Skeletal muscle satellite cell (primary cell): ENCODE results near the gene MEIKIN.

Source experiments
- H3K27me3 ChIP-seq: 2 replicates; pipeline ENCODE4 v1.7.0; 2013; ENCODE audit warnings: low read length; ENCODE audit not compliant: control insufficient read depth, insufficient read depth
- H3K36me3 ChIP-seq: 2 replicates; pipeline ENCODE4 v1.7.0; 2013; ENCODE audit warnings: mild to moderate bottlenecking, control low read depth, low read length; ENCODE audit not compliant: insufficient read depth
- H3K4me1 ChIP-seq: 2 replicates; pipeline ENCODE4 v1.7.0; 2013; ENCODE audit warnings: low read length; ENCODE audit not compliant: control insufficient read depth, insufficient read depth
- H3K4me2 ChIP-seq: 2 replicates; pipeline ENCODE4 v1.7.0; 2013; ENCODE audit warnings: mild to moderate bottlenecking, low read length
- H3K4me3 ChIP-seq: 2 replicates; pipeline ENCODE4 v1.7.0; 2013; ENCODE audit warnings: low read length
- H3K9ac ChIP-seq: 2 replicates; pipeline ENCODE4 v1.7.0; 2013; ENCODE audit warnings: mild to moderate bottlenecking, low read depth, low read length, moderate library complexity
- H3K9me3 ChIP-seq: replicated peaks from 2 replicates; pipeline ENCODE4 v1.7.0; 2013; ENCODE audit warnings: mild to moderate bottlenecking, control low read depth, low read length

The MEIKIN gene

DNA sequence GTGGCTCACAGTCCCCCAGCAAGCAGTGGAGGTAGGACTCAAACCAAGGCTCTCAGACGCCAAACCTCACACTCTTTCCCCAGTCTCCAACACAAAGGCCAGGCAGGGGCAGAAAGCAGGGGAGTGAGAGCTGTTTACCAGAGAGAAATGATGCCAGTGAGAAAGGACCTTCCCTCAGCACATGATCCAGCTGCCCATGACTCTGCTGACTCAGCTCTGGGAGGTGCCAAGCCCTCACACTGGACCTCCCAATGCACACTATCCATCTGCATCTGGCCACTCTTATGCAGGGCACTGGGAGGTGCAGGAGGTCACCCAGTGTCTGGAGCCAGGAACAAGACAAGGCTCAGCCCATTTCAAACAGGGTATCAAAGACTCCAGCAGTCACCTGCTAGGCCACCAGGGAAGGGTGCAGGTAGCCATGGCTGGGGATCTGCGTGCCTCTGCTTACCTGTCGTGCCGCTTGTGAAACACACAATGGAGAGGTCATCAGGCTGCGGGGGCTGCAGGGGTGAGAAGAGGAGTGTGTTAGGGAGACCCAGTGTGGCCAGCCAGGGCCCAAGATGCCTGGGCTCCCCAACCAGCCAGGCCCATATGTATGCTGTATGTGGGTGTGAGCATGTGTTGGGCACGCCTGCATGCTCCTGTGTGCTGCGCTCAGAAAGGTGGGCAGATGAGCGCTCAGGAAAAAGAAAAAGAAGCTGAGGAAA lies 39.6 kb upstream of the MEIKIN start:
- Histone ChIP-seq H3K9me3 (no peaks in the 10 kb centered on the region), H3K4me3 (no peak overlapping the region), H3K4me1 (no peaks in the 10 kb centered on the region), H3K4me2 (no peak overlapping the region), H3K27me3 (peaks cover 27% of the 10 kb centered on the region), H3K9ac (no peak overlapping the region), H3K36me3 (no peaks in the 10 kb centered on the region)

DNA sequence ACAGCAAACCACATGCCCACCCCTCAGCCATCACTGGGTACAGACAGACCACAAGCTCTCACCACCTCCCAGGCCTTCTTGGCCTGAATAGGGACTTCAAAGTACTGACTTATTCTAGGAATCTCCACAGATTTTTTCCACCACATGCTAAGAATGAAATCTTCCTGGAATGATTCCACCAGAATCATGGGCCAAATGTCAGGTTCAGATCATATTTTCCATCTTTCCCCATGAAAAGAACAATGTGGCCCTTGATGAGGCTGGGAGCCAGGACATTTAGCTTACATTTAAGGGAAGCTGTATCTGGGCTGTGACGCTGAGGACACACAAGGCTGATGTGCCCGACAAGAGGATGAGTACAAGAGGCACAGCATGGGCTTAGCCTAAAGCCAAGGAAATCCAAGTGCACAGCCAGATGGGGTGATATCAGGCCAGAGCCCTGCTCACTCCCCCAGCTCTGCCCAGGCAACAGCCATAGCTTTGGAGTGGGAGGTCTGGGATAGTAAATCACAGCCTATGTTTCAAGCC lies 37.8 kb upstream of the MEIKIN start:
- Histone ChIP-seq H3K27me3 (peaks cover 39% of the 10 kb centered on the region), H3K4me2 (no peak overlapping the region), H3K4me1 (no peaks in the 10 kb centered on the region), H3K9ac (no peak overlapping the region), H3K4me3 (no peak overlapping the region), H3K9me3 (no peaks in the 10 kb centered on the region), H3K36me3 (no peaks in the 10 kb centered on the region)

DNA sequence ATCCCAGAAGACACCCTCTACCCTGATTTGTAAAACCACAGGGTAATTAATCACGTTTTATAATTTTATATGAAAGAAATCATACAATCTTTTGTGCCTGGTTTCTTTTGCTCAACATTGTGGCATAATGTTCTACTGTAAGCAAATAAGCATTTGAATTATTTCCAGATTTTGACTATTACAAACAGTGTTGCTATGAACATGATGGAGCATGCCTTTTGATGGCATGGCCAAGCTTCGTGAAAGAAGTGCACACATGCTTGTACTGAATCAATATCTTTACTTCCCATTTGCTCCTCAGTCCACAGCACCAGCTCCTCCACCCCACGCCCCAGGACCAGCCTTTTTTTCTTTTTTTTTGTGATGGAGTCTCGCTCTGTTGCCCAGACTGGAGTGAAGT lies 36.1 kb upstream of the MEIKIN start:
- no peak overlapping the region for H3K4me3 ChIP-seq
- no peaks in the 10 kb centered on the region for H3K36me3 ChIP-seq
- no peaks in the 10 kb centered on the region for H3K9me3 ChIP-seq
- no peak overlapping the region for H3K9ac ChIP-seq
- no peaks in the 10 kb centered on the region for H3K4me1 ChIP-seq
- no peak overlapping the region for H3K4me2 ChIP-seq
- H3K27me3 ChIP-seq: peaks cover 39% of the 10 kb centered on the region

DNA sequence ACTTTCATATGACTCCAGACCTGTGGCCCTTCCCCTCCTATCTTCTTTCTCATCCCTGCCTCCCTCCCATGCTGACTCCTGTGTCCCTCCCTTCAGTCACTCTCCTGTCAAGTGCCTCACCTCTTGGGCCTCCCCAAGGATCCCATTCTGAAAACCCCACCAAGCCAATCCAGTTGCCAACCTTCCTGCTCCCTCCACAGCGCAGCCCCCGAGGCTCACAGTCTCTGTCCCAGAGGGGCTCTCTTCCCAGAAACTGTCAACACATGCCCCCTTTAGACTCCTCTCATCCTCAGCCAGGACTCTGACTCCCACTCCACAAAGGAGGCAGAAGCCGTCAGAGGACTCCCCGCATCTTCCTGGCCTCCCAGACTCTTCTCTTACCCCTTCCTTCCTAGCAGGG lies 35.2 kb upstream of the MEIKIN start:
- Histone ChIP-seq H3K4me3 (no peak overlapping the region), H3K27me3 (peaks cover 39% of the 10 kb centered on the region), H3K9ac (no peak overlapping the region), H3K4me2 (no peak overlapping the region), H3K36me3 (no peaks in the 10 kb centered on the region), H3K4me1 (no peaks in the 10 kb centered on the region), H3K9me3 (no peaks in the 10 kb centered on the region)

DNA sequence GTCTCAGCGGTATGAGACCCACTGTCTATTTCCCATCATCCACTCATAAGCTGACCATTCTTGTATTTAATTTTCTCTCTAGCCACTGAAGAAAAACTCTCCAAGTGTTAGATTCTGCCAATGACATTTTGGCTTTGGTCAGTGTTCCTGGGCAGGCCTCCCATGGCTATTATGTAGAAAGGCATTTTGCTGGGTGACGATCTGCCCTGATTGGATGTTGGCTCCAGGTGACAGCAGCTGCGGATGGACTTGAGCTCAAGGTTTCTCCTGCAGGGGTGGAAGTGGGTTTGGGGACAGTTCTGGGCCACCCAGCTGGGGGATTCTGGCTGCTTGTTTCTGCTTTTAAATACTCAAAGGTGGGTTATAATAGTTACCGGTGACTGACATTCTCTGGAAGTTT lies 34.4 kb upstream of the MEIKIN start:
- H3K4me2 ChIP-seq: no peak overlapping the region
- no peaks in the 10 kb centered on the region for H3K9me3 ChIP-seq
- H3K4me3 ChIP-seq: no peak overlapping the region
- no peak overlapping the region for H3K9ac ChIP-seq
- peaks cover 39% of the 10 kb centered on the region for H3K27me3 ChIP-seq
- no peaks in the 10 kb centered on the region for H3K4me1 ChIP-seq
- H3K36me3 ChIP-seq: no peaks in the 10 kb centered on the region

DNA sequence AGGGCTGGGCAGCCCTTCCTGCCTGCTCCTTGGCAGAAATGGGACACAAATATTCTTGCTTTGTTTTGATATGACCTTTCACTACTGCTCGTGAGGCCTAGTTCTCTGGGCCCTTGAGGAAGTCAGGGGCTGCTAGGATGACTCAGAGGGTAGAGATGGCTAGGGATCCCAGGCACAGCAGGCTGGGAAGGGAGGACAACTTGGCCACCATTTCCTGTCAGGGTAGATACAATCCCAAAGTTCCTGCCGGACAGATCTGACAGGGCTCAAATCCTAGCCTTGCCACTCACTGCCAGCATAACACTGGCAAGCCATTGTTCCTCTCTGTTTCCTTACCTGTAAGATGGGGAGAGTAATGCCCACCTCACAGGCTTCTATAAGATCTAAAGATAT lies 31.7 kb upstream of the MEIKIN start:
- no peaks in the 10 kb centered on the region for H3K4me1 ChIP-seq
- H3K36me3 ChIP-seq: no peaks in the 10 kb centered on the region
- no peak overlapping the region for H3K4me2 ChIP-seq
- no peak overlapping the region for H3K9ac ChIP-seq
- H3K9me3 ChIP-seq: no peaks in the 10 kb centered on the region
- no peak overlapping the region for H3K4me3 ChIP-seq
- peaks cover 18% of the 10 kb centered on the region for H3K27me3 ChIP-seq

DNA sequence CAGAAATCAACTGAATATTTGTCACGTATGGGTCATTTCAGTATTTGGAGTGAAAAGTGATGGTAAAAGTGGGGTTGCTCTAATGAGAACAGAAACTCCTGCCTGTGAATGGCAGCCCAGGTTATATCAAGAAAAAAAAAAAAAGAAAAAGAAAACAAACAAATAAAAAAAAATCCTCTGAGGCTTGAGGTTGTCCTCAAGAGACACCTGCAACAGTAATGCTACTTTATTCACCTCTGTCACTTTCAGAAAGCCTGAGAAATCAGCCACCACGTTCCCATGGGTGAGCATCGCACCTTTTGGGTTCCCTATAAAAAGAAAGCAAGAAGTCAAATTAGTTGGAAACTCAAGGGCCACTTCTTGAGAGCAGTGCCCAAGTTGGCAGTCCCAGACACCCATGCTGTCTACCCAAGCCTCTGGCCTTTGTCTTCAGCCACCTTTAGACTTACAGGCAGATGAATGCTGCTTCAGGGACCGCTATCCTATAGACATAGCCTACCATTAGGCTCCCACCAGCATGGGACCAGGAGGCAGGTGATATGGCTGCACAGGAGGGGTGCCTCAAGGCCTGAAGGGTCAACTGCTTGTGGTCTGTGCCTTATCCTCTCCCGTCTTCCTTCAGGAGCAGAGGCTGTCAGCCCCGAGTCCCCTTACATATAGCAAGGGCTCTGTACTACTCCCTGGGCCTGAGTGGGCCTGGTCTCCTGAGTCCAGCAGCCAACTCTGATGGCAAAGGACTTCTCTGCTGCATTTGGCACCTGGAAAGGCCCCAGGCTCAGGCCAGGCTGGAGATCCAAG lies 31.1 kb upstream of the MEIKIN start:
- H3K27me3 ChIP-seq: peaks cover 21% of the 10 kb centered on the region
- no peak overlapping the region for H3K4me3 ChIP-seq
- no peak overlapping the region for H3K4me2 ChIP-seq
- H3K9ac ChIP-seq: no peak overlapping the region
- H3K4me1 ChIP-seq: no peaks in the 10 kb centered on the region
- H3K9me3 ChIP-seq: no peaks in the 10 kb centered on the region
- H3K36me3 ChIP-seq: no peaks in the 10 kb centered on the region

DNA sequence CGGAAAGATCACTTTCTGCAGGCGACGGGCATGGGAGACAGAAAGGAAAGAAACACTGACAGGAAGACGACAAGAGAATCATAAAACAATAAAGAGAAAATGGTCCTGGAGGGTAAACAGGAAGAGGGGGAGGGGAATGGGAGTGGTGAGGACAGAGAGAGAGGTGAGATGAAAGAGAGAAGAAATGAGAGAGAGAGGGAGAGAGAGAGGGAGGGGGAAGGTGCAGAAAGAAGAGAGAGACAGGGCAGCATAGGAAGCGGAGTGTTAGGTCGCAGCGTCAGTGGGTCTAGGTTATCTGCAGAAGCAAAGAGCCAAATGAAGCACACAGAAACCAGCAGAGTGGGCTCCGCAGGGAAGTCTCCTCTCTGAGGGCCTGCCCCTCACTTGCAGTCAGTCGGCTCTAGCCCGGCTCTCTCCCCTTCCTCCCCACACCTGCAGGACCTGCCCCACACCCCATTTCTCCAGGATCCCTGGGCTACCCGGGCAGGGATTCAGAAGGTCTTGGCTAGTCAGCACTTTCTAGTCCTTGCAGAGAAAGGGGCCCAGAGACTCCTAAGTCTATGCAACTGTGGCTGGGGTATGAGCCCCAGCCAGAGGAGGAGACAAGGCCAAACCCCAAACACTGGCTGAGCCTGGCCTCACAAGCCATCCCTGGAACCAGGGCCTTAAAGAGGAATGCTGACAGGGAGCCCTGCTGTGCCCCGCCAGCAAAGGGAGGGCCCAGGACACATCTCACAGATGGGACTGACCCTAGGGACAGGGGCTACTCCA lies 29.7 kb upstream of the MEIKIN start:
- Histone ChIP-seq H3K4me1 (no peaks in the 10 kb centered on the region), H3K4me3 (no peak overlapping the region), H3K9ac (no peak overlapping the region), H3K9me3 (no peaks in the 10 kb centered on the region), H3K4me2 (no peak overlapping the region), H3K27me3 (peaks cover 21% of the 10 kb centered on the region), H3K36me3 (no peaks in the 10 kb centered on the region)

DNA sequence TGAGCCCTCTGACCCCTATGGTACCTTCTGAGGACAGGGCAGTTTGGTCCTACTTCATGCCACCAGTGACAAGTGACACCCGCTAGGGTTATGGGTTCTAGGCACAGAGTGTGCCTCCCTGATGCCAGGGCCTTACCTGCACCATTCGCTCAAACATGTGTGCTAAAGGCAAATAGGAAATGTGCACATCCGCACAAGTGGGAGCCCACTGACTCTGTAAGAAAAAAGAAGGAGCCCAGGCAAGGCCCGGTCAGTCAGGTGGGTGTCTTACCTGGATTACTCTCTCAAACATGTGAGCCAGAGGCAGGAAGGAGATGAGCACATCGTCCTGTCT lies 29.1 kb upstream of the MEIKIN start:
- Histone ChIP-seq H3K9me3 (no peaks in the 10 kb centered on the region), H3K4me1 (no peaks in the 10 kb centered on the region), H3K4me2 (no peak overlapping the region), H3K4me3 (no peak overlapping the region), H3K9ac (no peak overlapping the region), H3K36me3 (no peaks in the 10 kb centered on the region), H3K27me3 (peaks cover 16% of the 10 kb centered on the region)

DNA sequence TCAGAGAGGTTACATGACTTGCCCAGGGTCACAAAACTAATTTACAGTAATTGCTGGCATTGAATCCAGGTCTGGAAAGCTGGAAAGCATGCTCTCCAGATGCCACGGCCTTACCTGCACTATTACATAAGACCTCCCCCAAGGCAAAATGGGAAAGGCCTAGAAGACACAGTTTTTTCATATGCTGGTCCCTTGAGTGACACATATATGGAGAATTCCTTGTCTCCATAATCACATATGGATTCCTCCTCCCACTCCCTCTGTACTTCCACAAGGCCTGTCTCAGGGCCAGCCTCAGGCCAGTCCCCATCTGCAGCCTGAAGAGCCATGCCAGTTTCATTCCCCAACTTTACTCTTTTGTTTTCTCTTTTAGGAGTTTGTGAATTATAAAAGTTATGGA lies 28.6 kb upstream of the MEIKIN start:
- Histone ChIP-seq H3K9me3 (no peaks in the 10 kb centered on the region), H3K4me1 (no peaks in the 10 kb centered on the region), H3K4me2 (no peak overlapping the region), H3K27me3 (peaks cover 11% of the 10 kb centered on the region), H3K36me3 (no peaks in the 10 kb centered on the region), H3K9ac (no peak overlapping the region), H3K4me3 (no peak overlapping the region)

DNA sequence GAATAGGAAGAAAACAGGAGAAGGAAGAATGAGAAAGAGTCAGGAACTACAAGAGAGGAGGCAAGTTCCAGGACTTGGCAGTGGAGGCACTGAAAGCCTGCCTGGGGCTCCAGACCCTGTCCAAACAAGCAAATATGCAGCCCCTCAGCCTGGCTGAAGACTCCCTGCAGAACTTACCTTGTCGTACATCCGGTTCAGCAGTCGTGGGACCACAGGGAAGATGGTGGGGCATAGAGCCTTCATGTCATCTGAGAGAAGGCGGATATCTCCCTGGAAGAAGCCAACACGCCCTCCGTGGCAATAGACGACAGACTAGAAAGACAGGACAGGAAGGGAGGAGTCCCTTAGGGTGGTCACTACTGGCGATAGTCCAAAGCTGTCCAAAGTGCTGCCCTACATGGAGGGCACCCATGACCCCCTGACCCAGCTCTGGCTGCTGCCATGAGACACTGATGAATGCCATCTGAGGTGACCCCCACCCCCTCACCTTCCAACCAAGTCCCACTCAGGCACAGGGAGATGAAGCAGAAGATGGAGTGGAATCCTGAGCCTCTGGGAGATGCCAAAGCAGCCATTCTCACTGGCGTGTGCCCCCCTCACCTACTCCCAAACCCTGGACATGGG lies 27.7 kb upstream of the MEIKIN start:
- no peaks in the 10 kb centered on the region for H3K9me3 ChIP-seq
- H3K27me3 ChIP-seq: peaks cover 14% of the 10 kb centered on the region
- H3K4me1 ChIP-seq: no peaks in the 10 kb centered on the region
- H3K9ac ChIP-seq: no peak overlapping the region
- no peak overlapping the region for H3K4me3 ChIP-seq
- H3K4me2 ChIP-seq: no peak overlapping the region
- H3K36me3 ChIP-seq: no peaks in the 10 kb centered on the region
